GM12875 (cell line): ENCODE results near the gene CCT3.

Source experiments
- H3K4me3 ChIP-seq: one replicate; pipeline ENCODE4 v1.5.1; 2011; ENCODE audit warnings: low read depth, low read length, control low read depth
- TF ChIP-seq, protein P1 (sequence below): IDR thresholded peaks from 2 replicates; pipeline ENCODE4 v1.5.1; 2011; ENCODE audit warnings: low read depth, mild to moderate bottlenecking, control low read depth, inconsistent platforms, low read length, moderate library complexity, borderline replicate concordance; ENCODE audit not compliant: insufficient read depth

The CCT3 gene

DNA sequence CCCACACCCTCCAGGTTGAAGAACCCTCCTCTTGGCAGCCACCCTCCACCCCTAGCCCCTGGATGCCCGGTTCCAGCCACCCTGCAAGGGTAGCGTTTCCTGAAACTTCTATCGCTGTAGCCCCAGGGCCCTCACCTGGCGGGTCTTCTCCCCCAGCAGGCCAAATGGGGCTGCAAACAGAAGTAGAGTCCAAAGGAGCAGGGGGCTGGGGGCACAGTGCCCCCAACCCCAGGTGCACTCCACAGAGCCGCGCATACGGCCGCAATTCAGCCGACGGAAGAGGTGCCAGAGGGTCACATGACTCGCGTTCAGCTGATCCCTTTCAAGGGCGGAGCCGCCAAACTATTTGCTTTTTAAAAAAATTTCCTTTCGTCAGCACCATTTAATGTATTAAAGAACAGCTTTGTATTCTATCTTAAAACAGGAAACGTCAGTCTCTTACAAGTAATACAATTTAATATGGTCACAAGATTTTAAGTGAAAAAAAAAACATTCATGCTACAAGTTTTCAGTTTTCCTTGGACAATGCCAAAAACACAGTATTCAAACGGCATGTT, 42.6 kb downstream of the CCT3 start, which contains the start of gene GLMP:
TSS of gene GLMP (minus strand) at position 289 of the 557 bp plus-strand sequence. CDS start at position 255, 34 bp downstream.
- H3K4me3 ChIP-seq, result peak within 1 kb of the TSS; percentile 78
- TF ChIP-seq, protein P1, sequence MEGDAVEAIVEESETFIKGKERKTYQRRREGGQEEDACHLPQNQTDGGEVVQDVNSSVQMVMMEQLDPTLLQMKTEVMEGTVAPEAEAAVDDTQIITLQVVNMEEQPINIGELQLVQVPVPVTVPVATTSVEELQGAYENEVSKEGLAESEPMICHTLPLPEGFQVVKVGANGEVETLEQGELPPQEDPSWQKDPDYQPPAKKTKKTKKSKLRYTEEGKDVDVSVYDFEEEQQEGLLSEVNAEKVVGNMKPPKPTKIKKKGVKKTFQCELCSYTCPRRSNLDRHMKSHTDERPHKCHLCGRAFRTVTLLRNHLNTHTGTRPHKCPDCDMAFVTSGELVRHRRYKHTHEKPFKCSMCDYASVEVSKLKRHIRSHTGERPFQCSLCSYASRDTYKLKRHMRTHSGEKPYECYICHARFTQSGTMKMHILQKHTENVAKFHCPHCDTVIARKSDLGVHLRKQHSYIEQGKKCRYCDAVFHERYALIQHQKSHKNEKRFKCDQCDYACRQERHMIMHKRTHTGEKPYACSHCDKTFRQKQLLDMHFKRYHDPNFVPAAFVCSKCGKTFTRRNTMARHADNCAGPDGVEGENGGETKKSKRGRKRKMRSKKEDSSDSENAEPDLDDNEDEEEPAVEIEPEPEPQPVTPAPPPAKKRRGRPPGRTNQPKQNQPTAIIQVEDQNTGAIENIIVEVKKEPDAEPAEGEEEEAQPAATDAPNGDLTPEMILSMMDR, result no peak

DNA sequence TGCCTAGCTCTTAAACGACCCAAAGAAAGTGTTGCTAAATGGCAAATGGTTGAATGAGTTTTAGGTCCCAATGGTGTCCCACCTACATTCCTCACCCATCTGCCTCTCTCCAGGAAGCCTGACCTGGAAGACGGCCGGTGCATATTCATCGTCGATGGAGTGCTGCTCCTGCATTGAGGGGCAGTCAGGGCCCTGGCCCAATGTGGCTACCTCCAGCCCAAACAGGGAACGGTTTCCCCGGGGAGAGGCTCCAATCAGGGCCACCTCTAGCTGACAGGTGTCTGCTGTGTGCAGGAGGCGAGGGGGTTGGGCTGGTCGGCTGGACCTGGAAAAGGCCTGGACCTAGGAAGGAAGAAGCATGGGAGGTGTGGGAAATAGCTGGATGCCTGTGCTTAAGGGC, 44.2 kb downstream of the CCT3 start:
- TF ChIP-seq, protein P1, result no peak
- H3K4me3 ChIP-seq, result no peak overlapping the region

DNA sequence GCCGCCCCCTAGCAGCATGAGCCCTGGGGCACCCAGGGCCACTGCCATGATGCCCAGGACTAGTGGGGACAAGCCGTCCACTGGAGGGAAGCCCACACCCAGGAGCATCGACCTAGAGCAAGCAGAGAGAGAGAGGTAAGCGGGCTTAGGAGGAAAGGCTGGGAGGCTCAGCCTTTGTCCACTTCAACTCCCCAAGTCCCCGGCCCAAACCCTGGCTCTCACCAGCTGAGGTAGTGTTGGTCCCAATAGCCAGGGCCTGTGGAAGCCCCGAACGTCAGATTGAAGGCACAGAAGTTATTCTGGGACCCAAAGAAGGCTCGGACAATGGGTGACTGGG, 45.0 kb downstream of the CCT3 start:
- H3K4me3 ChIP-seq, result no peak overlapping the region
- TF ChIP-seq, protein P1, result no peak

- TF ChIP-seq, protein P1, result no peak
- H3K4me3 ChIP-seq, result no peak overlapping the region
Measured at GRCh38 chr1:156291226-156292061, 46.6 kb downstream of the CCT3 start.

DNA sequence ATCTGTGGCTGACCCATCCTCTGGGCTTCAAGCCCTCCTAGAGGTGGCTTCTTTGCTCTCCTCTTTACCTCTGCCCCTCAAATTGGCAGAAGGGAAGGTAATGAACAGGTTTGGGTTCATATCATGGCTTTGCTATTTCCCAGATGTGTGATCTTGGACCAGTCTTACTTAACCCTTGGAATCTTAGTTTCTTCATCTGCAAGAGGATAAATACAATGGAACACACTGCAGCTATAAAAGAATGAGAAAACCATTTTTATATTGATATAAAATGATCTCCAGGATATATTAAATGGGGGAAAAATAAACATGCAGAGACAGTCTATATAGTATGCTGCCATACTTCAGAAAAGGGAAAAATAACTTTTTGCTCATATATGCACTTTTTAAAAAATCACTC, 48.2 kb downstream of the CCT3 start:
- H3K4me3 ChIP-seq, result no peak overlapping the region
- TF ChIP-seq, protein P1, result no peak

DNA sequence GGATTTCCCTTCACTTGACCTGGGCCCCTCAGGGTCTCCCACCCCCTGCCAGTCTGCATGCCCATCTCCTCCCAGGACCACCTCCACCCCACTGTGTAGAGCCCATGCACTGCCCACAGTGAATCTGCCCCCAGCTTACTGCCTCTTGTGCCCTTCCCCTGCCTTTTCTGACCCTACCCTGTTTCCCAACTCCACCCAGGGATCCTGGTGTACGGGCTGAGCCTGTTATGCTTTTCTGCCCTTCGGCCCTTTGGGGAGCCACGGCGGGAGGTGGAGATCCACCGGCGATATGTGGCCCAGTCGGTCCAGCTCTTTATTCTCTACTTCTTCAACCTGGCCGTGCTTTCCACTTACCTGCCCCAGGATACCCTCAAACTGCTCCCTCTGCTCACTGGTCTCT, 52.0 kb downstream of the CCT3 start:
- H3K4me3 ChIP-seq, result no peak overlapping the region
- TF ChIP-seq, protein P1, result no peak

DNA sequence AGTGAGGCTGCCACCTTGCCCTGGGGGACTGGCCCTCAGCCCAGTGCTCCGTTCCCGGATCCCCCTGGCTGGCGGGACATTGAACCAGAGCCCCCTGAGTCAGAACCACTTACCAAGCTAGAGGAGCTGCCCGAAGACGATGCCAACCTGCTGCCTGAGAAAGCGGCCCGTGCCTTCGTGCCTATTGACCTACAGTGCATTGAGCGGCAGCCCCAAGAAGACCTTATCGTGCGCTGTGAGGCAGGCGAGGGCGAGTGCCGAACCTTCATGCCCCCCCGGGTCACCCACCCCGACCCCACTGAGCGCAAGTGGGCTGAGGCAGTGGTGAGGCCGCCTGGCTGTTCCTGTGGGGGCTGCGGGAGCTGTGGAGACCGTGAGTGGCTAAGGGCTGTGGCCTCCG, 52.7 kb downstream of the CCT3 start:
- no peak overlapping the region for H3K4me3 ChIP-seq
- TF ChIP-seq, protein P1, result no peak
